Choroid plexus epithelial cell (primary cell): ENCODE measurements around the gene ATP1A3.
"Not testable (repeated sequence)": the region's sequence is repeated elsewhere in the genome, so short reads cannot be mapped to it uniquely, and the experiment has no call there.

Experiments
- DNase-seq: peaks from one replicate; pipeline ENCODE4 v3.0.0-alpha.2; 2010; ENCODE audit warnings: low read depth
- H3K4me3 ChIP-seq: 2 replicates; pipeline ENCODE4 v1.5.1; 2011; ENCODE audit warnings: low read depth, mild to moderate bottlenecking, control low read depth, low read length, moderate library complexity
- TF ChIP-seq, protein P1 (sequence below): conservative IDR thresholded peaks from 2 replicates; pipeline ENCODE4 v1.5.1; 2011; ENCODE audit warnings: low read depth, mild to moderate bottlenecking, control low read depth, inconsistent platforms, low read length, moderate library complexity

Gene ATP1A3

DNA sequence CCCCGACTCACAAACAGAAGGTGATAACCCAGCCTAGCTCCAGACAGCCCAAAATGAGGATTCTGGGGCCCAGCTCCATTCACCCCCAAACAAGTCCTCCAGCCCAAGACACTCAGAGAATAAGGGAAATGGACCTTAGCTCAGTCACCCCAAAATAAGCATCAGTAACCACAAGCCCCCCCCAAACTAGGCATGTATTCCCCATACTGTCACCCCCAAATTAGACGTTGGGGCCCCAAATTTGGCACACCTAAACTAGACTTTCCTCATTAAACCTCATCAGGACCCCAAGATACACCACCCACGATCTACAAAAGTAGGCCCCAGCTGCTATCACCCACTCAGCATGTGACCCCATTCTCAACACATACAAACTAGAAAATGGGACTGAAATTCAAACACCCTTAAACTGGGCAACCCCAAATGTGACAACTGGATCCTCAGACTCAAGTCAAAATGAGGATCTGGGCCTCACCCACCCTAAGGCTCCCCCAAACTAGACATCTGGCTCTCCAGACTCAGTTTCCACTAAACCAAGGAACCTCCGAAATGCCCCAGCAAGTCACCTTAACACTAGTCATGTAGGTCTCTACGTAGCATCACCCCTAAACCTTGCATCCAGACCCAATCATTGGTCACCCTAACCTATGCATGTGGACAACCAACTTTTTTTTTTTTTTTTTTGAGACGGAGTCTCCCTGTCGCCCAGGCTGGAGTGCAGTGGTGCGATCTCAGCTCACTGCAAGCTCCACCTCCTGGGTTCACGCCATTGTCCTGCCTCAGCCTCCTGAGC, 52.4 kb downstream of the ATP1A3 start:
- TF ChIP-seq, protein P1, sequence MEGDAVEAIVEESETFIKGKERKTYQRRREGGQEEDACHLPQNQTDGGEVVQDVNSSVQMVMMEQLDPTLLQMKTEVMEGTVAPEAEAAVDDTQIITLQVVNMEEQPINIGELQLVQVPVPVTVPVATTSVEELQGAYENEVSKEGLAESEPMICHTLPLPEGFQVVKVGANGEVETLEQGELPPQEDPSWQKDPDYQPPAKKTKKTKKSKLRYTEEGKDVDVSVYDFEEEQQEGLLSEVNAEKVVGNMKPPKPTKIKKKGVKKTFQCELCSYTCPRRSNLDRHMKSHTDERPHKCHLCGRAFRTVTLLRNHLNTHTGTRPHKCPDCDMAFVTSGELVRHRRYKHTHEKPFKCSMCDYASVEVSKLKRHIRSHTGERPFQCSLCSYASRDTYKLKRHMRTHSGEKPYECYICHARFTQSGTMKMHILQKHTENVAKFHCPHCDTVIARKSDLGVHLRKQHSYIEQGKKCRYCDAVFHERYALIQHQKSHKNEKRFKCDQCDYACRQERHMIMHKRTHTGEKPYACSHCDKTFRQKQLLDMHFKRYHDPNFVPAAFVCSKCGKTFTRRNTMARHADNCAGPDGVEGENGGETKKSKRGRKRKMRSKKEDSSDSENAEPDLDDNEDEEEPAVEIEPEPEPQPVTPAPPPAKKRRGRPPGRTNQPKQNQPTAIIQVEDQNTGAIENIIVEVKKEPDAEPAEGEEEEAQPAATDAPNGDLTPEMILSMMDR = no peak
- no peak for DNase-seq
- no peak overlapping the region for H3K4me3 ChIP-seq

DNA sequence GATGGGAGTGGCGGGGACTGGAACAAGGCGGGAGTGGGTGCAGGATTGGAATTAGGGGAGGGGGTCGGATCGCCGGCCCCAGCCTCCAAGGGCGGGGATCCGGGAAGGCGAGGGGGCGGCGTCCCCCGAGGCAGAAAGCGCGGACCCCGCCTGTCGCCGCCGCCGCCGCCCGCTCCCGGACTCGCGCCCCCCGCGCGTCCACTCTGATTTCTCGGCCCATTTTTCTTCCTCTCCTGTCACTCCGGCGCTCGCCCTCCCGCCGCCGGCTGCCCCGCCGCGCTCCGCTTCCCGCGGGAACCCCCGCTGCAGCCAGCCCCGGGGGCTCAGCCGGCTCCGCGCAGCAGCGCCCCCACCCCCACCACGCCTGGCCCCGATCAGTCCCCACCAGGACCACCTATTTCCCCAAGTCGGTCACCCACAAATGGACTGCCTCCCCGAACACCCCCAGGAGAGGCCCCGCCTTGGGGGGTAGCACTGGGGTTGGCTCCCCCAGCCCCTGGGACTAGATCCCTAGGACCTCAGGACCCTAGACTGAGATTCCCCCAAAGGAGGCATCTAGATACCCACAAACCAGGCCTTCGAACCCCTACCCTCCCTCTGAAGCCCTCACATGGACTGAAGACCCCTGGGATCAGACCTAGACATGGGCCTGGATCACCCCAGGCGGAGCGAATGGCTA, 53.2 kb downstream of the ATP1A3 start:
- DNase-seq = no peak
- TF ChIP-seq, protein P1 = no peak
- peak overlapping the region; percentile 54 for H3K4me3 ChIP-seq

DNA sequence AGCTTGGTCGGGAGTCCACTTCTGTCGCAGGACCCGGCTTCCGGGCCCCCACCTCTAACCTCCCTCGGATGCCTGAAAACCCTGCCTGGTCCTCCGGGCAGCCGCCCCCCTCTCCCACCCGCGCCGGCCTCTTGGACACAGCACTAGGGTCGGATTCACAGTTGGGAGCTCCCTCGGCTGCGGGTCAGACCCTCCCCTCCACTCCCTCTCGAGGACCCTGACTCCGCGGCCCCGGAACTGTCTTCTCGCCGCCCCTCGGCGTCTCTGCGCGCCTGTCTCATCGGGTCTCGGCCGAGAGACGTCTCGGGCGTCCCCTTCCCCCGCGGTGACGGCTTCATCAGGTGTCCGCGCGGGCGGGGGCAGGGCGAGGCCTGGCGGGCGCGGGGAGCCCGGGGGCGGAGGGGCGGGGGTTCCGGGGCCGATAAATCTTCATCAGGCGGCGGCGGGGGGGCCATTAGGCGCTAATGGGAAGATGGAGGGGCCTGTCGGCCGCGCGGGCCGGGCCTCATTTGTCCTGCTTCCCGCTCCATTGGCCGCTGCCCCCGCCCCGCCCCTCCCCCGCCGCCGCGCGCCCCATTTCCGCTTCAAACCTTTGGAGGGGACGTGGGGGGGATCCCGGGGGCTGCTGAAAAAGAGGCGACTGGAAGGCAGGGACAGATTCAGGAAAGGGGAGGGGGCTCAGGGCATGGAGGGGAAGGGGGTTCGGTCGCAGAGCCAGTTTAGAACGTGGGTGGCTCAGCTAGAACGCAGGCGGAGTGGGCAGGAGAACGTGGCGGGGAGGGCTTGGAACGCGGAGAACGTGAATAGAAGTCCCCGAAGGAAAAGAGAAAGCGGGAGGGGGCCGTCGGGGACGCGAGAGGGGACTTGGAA, 53.9 kb downstream of the ATP1A3 start:
- H3K4me3 ChIP-seq = peak overlapping the region; percentile 54
- TF ChIP-seq, protein P1 = no peak
- DNase-seq = no peak

DNA sequence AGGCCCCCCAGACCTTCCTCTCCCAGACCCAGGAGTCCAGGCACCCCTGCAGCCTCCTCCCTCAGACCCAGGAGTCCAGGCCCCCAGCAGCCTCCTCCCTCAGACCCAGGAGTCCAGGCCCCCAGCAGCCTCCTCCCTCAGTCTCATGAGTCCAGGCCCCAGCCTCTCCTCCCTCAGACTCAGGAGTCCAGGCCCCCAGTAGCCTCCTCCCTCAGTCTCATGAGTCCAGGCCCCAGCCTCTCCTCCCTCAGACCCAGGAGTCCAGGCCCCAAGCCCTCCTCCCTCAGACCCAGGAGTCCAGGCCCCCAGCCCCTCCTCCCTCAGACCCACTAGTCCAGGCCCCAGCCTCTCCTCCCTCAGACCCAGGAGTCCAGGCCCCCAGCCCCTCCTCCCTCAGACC, 54.8 kb downstream of the ATP1A3 start:
- not testable (repeated sequence) for H3K4me3 ChIP-seq, DNase-seq

DNA sequence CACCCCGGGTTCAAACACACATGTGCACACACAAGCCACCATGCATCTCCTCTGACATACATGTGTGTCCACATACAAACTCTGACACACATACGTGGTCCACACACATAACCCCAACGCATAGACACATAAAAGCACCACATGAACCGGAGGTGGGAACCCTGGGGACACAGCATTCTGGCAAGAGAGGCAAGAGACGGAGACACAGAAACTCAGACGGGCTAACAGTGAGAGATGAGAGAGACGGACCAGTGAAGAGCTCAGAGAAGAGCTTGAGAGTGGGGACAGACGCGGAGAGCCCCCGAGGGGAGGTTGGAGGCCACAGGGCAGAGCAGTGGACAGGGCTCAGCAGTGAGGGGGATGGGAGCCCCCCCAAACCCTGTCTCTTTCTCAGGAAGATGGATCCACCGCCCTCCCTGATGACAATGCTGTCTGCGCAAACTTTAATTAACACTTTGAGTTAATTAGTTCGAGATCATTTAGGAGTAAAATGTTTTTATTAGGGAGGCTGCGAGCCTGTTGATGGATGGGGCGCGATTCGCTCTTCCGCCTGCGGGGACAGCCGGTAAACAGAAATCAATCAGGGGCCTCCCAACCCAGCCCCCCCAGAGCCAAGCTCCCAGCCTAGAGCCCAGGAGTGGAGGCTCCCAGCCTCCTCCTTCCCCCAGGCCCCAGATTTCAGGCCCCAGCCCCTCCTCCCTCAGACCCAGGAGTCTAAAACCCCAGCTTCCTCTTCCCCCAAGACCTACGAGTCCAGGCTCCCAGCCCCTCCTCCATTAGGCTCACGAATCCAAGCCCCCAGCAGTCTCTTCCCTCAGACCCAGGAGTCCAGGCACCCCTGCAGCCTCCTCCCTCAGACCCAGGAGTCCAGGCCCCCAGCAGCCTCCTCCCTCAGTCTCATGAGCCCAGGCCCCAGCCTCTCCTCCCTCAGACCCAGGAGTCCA, 56.2 kb downstream of the ATP1A3 start:
- DNase-seq = no peak
- H3K4me3 ChIP-seq = no peak overlapping the region
- TF ChIP-seq, protein P1 = no peak

DNA sequence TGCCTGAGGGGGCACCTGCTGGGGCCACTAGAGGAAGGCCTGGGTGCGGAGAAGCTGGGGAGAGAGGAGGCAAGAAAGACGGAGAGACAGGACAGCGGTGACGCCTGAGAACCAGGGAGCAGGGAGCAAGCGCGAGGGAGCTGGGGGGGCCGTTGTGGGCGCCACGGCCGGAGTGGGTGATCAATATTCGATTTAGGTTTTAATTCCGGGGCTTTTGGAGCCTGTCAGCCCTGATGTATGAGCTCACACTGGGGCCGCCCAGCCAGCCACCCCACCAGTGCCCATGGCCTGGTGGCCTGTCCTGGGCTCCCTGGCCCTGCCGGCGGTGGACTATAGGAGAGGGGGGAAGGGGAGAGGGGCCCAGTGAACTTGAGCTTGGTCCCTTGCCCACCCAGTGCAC, 57.1 kb downstream of the ATP1A3 start:
- TF ChIP-seq, protein P1 = no peak
- H3K4me3 ChIP-seq = no peak overlapping the region
- DNase-seq = no peak
